ENCODE measurements around the gene ATP6V0C.
"Not testable (repeated sequence)": the region's sequence is repeated elsewhere in the genome, so short reads cannot be mapped to it uniquely, and the experiment has no call there.

- TF ChIP-seq, protein P1, sequence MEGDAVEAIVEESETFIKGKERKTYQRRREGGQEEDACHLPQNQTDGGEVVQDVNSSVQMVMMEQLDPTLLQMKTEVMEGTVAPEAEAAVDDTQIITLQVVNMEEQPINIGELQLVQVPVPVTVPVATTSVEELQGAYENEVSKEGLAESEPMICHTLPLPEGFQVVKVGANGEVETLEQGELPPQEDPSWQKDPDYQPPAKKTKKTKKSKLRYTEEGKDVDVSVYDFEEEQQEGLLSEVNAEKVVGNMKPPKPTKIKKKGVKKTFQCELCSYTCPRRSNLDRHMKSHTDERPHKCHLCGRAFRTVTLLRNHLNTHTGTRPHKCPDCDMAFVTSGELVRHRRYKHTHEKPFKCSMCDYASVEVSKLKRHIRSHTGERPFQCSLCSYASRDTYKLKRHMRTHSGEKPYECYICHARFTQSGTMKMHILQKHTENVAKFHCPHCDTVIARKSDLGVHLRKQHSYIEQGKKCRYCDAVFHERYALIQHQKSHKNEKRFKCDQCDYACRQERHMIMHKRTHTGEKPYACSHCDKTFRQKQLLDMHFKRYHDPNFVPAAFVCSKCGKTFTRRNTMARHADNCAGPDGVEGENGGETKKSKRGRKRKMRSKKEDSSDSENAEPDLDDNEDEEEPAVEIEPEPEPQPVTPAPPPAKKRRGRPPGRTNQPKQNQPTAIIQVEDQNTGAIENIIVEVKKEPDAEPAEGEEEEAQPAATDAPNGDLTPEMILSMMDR (conservative IDR thresholded peaks at IDR 0.05; ENCODE audit: low read length), result not testable (repeated sequence)
- not testable (repeated sequence) for TF ChIP-seq EZH2phosphoT487 (IDR thresholded peaks at IDR 0.05; ENCODE audit: borderline replicate concordance)
Measured at GRCh38 chr16:2560131-2560797, 46.5 kb downstream of the ATP6V0C start.
